ENCODE measurements around the gene MRPL32.

The MRPL32 gene

DNA sequence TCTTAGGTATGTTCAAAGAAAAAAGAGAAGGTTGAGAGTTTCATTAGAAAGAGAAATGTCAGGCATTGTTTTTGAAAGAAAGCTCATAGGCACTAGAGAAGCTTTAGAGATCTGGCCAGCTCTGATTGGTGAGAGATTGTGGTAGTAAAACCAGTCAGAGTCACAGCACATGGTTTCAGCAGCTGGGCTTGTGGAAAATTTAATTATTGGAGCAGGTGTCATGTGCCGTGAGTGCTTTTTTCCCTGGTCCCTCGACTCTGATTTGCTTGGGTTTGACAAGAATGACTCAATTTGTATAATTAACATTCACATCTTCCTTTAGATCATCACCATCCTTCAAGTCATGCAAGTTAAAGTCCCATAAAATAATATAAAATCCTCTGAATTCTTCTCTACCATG is 35.2 kb downstream of the MRPL32 start:
- no peak for DNase-seq

GRCh38 chr7:42972699-42973500 is 40.7 kb downstream of the MRPL32 start:
- DNase-seq: peak; percentile 100

DNA sequence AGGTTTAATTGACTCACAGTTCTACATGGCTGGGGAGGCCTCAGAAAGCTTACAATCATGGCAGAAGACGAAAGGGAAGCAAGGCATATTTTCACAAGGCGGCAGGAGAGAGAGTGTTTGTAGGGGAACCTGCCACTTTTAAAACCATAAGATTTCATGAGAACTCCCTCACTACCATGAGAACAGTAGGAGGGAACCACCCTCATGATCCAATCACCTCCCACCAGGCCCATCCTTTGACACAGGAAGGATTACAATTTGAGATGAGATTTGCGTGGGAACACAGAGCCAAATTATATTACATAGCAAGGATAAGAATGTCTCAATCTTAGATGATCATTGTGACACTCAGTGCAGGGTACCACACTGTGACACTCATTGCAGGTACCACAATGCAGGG is 44.2 kb downstream of the MRPL32 start:
- no peak for DNase-seq

GRCh38 chr7:42978496-42978895 is 46.3 kb downstream of the MRPL32 start:
- no peak for DNase-seq

DNA sequence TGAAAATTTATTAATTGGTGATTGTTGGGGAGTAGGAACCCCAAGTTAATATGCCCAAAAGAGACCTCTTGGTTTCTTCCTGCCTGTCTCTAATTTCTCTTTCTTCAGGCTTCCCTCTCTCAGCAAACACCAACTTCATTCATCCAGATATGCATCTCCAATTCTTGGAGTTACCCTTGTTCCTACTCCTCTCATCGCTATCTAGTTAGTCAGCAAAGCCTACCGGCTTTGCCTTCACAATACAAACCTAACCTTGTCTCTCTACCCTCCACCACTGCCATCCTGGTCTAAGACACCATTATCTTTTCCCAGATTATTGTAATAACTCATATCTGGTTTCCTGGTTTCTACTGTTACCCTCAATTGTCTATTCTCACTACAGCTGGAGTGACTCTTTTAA is 47.9 kb downstream of the MRPL32 start:
- DNase-seq: no peak

- DNase-seq: no peak
Measured at GRCh38 chr7:42980514-42980913, 48.3 kb downstream of the MRPL32 start.

DNA sequence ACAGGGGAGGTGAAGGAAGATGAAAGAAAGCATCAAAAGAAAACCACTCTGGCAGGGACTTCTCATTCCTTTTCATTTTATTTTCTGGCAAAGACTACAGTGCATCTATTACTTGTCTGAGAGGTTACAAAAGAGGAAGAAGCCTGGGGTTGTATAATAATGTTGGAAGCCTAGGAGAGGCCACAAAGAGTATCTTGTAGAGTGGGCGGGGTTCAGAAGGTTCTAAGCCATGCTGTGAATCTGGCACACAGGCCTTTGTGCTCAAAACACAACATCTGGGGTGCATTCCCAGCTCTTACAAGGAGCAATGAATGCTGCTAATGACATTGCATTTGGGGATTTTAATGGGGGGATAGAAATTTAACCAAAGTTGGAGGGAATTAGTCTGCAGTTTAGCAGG is 49.4 kb downstream of the MRPL32 start:
- DNase-seq: peak; percentile 12

- no peak for DNase-seq
Measured at GRCh38 chr7:42982604-42983115, 50.5 kb downstream of the MRPL32 start.

- DNase-seq: no peak
Measured at GRCh38 chr7:42984137-42984536, 52.0 kb downstream of the MRPL32 start.

GRCh38 chr7:42986213-42986612 is 54.0 kb downstream of the MRPL32 start:
- no peak for DNase-seq

- DNase-seq: no peak
Measured at GRCh38 chr7:42986781-42987248, 54.6 kb downstream of the MRPL32 start.
